Effector memory CD8-positive, alpha-beta T cell (primary cell): Measurements from ENCODE around the gene CD40LG.

Experiments
- ATAC-seq: fragments of 150-1000 bp; cut with Tn5 transposase; replicated peaks from 2 replicates; pipeline ENCODE4 v1.10.0; 2021; ENCODE audit warnings: mild to moderate bottlenecking, moderate library complexity
- DNase-seq, 3 experiments: peaks; one replicate each; pipeline ENCODE4 v3.0.0; 2021
- H3K27ac Mint-ChIP-seq, 2 donors: one replicate each; pipeline ENCODE4 v1.8.0; 2022; ENCODE audit warnings: mild to moderate bottlenecking in 2 of 2, mixed read lengths in 2 of 2, moderate library complexity in 2 of 2
- H3K27me3 Mint-ChIP-seq, 2 donors: one replicate each; pipeline ENCODE4 v1.8.0; 2022; ENCODE audit warnings: mixed read lengths in 2 of 2
- H3K36me3 Mint-ChIP-seq: one replicate; pipeline ENCODE4 v1.8.0; 2022; ENCODE audit warnings: mild to moderate bottlenecking, moderate library complexity, mixed read lengths; ENCODE audit not compliant: insufficient read depth
- H3K4me1 Mint-ChIP-seq, 2 donors: one replicate each; pipeline ENCODE4 v1.8.0; 2022; ENCODE audit warnings: low read depth in 2 of 2, mixed read lengths in 2 of 2
- H3K4me3 Mint-ChIP-seq, 2 donors: one replicate each; pipeline ENCODE4 v1.8.0; 2022; ENCODE audit warnings: mild to moderate bottlenecking in 2 of 2, mixed read lengths in 2 of 2, moderate library complexity in 2 of 2
- H3K9me3 Mint-ChIP-seq, 2 donors: one replicate each; pipeline ENCODE4 v1.8.0; 2022; ENCODE audit warnings: mixed read lengths in 2 of 2

Gene CD40LG

GRCh38 chrX:136627409-136627808, 20.5 kb upstream of the CD40LG start:
- Mint-ChIP-seq H3K4me1 (peaks cover 40 to 41% of the 10 kb centered on the region in 2 donors), H3K27me3 (no peaks in the 10 kb centered on the region), H3K36me3 (no peaks in the 10 kb centered on the region), H3K9me3 (no peaks in the 10 kb centered on the region), H3K4me3 (peak overlapping the region; percentile 58 to 65), H3K27ac (peak overlapping the region; percentile 35 to 56)
- DNase-seq (peak in 2 of 3 experiments; percentile 11 to 23), ATAC-seq (peak; percentile 83)

- no peaks in the 10 kb centered on the region for H3K36me3 Mint-ChIP-seq
- no peaks in the 10 kb centered on the region for H3K27me3 Mint-ChIP-seq
- H3K9me3 Mint-ChIP-seq = no peaks in the 10 kb centered on the region
- peaks cover 38 to 42% of the 10 kb centered on the region in 2 donors for H3K4me1 Mint-ChIP-seq
- ATAC-seq (peak; percentile 42), DNase-seq (peak in 1 of 3 experiments; percentile 19)
- H3K27ac Mint-ChIP-seq = peak overlapping the region; percentile 22 to 73
- H3K4me3 Mint-ChIP-seq = peak overlapping the region; percentile 43 to 58
These were observed 18.7 kb upstream of the CD40LG start for GRCh38 chrX:136629084-136629750.

GRCh38 chrX:136630881-136631280, 17.1 kb upstream of the CD40LG start:
- DNase-seq (no peak), ATAC-seq (no peak)
- Mint-ChIP-seq H3K4me1 (peaks cover 41 to 45% of the 10 kb centered on the region in 2 donors), H3K36me3 (no peaks in the 10 kb centered on the region), H3K9me3 (no peaks in the 10 kb centered on the region), H3K4me3 (no peak overlapping the region), H3K27me3 (no peaks in the 10 kb centered on the region), H3K27ac (no peak overlapping the region)

- H3K4me1 Mint-ChIP-seq = peaks cover 39 to 47% of the 10 kb centered on the region in 2 donors
- no peaks in the 10 kb centered on the region for H3K9me3 Mint-ChIP-seq
- H3K4me3 Mint-ChIP-seq = peak overlapping the region; percentile 66 to 68
- peaks cover 6% of the 10 kb centered on the region for H3K36me3 Mint-ChIP-seq
- no peaks in the 10 kb centered on the region for H3K27me3 Mint-ChIP-seq
- DNase-seq (peak in 2 of 3 experiments; percentile 15 to 19), ATAC-seq (peak; percentile 92)
- peak overlapping the region; percentile 73 to 91 for H3K27ac Mint-ChIP-seq
These were observed 12.7 kb upstream of the CD40LG start for GRCh38 chrX:136635235-136635634.

- Mint-ChIP-seq H3K27me3 (no peaks in the 10 kb centered on the region), H3K4me1 (peaks cover 37 to 44% of the 10 kb centered on the region in 2 donors), H3K9me3 (no peaks in the 10 kb centered on the region), H3K4me3 (peak overlapping the region; percentile 66 to 68), H3K27ac (peak overlapping the region in 1 of 2 donors; percentile 39), H3K36me3 (peaks cover 6% of the 10 kb centered on the region)
- DNase-seq (no peak), ATAC-seq (no peak)
These were observed 11.8 kb upstream of the CD40LG start for GRCh38 chrX:136636121-136636520.

GRCh38 chrX:136639506-136640176, 8.3 kb upstream of the CD40LG start:
- Mint-ChIP-seq H3K4me1 (peaks cover 46 to 55% of the 10 kb centered on the region in 2 donors), H3K27me3 (no peaks in the 10 kb centered on the region), H3K4me3 (peak overlapping the region; percentile 75 to 77), H3K27ac (peak overlapping the region; percentile 58 to 84), H3K9me3 (no peaks in the 10 kb centered on the region), H3K36me3 (peaks cover 6% of the 10 kb centered on the region)
- DNase-seq (no peak), ATAC-seq (no peak)

GRCh38 chrX:136643243-136643642, 4.7 kb upstream of the CD40LG start:
- DNase-seq = no peak
- Mint-ChIP-seq H3K4me1 (peaks cover 33 to 37% of the 10 kb centered on the region in 2 donors), H3K27me3 (no peaks in the 10 kb centered on the region), H3K4me3 (peak overlapping the region; percentile 51 to 58), H3K9me3 (no peaks in the 10 kb centered on the region), H3K27ac (peak overlapping the region; percentile 46 to 49), H3K36me3 (peaks cover 5% of the 10 kb centered on the region)
- ATAC-seq = peak; percentile 41

- Mint-ChIP-seq H3K36me3 (peaks cover 19% of the 10 kb centered on the region), H3K27ac (peak overlapping the region in 1 of 2 donors; percentile 1), H3K27me3 (no peaks in the 10 kb centered on the region), H3K4me3 (no peak overlapping the region), H3K9me3 (no peaks in the 10 kb centered on the region), H3K4me1 (peaks cover 19 to 20% of the 10 kb centered on the region in 2 donors)
- DNase-seq = no peak
- peak; percentile 83 for ATAC-seq
These were observed 1.2 kb upstream of the CD40LG start for GRCh38 chrX:136646602-136647239.

GRCh38 chrX:136650811-136651210, 2.9 kb downstream of the CD40LG start:
- Mint-ChIP-seq H3K9me3 (no peaks in the 10 kb centered on the region), H3K27ac (peak overlapping the region in 1 of 2 donors; percentile 64), H3K36me3 (peaks cover 37% of the 10 kb centered on the region), H3K4me1 (peaks cover 5 to 13% of the 10 kb centered on the region in 2 donors), H3K27me3 (no peaks in the 10 kb centered on the region), H3K4me3 (peak overlapping the region in 1 of 2 donors; percentile 77)
- DNase-seq (no peak), ATAC-seq (no peak)

- Mint-ChIP-seq H3K27ac (peak overlapping the region; percentile 41 to 64), H3K4me1 (peaks cover 5 to 13% of the 10 kb centered on the region in 2 donors), H3K36me3 (peaks cover 37% of the 10 kb centered on the region), H3K4me3 (peak overlapping the region in 1 of 2 donors; percentile 77), H3K9me3 (no peaks in the 10 kb centered on the region), H3K27me3 (no peaks in the 10 kb centered on the region)
- ATAC-seq (peak; percentile 51), DNase-seq (no peak)
These were observed 5.1 kb downstream of the CD40LG start for GRCh38 chrX:136652822-136653723.

- Mint-ChIP-seq H3K36me3 (peaks cover 35% of the 10 kb centered on the region), H3K27me3 (no peaks in the 10 kb centered on the region), H3K4me1 (peaks cover 12 to 20% of the 10 kb centered on the region in 2 donors), H3K9me3 (no peaks in the 10 kb centered on the region), H3K4me3 (no peak overlapping the region), H3K27ac (peak overlapping the region in 1 of 2 donors; percentile 26)
- DNase-seq (no peak), ATAC-seq (no peak)
These were observed 8.5 kb downstream of the CD40LG start for GRCh38 chrX:136656361-136656964.

GRCh38 chrX:136658151-136658550, 10.2 kb downstream of the CD40LG start:
- H3K4me3 Mint-ChIP-seq = peak overlapping the region in 1 of 2 donors; percentile 56
- H3K36me3 Mint-ChIP-seq = peaks cover 29% of the 10 kb centered on the region
- H3K9me3 Mint-ChIP-seq = no peaks in the 10 kb centered on the region
- H3K27me3 Mint-ChIP-seq = no peaks in the 10 kb centered on the region
- ATAC-seq (no peak), DNase-seq (no peak)
- H3K4me1 Mint-ChIP-seq = peaks cover 12 to 22% of the 10 kb centered on the region in 2 donors
- H3K27ac Mint-ChIP-seq = peak overlapping the region in 1 of 2 donors; percentile 89
